GM19035 (cell line): ENCODE measurements around the gene CEMIP2.
"Not testable (repeated sequence)": the region's sequence is repeated elsewhere in the genome, so short reads cannot be mapped to it uniquely, and the experiment has no call there.

ENCODE experiments used
- ATAC-seq: cut with Tn5 transposase; IDR thresholded peaks from one replicate; pipeline ENCODE4 v1.9.1; 2021; ENCODE audit not compliant: unreplicated experiment

Gene CEMIP2

GRCh38 chr9:71710856-71711255, 57.5 kb downstream of the CEMIP2 start:
- no peak for ATAC-seq

GRCh38 chr9:71710201-71710600, 58.1 kb downstream of the CEMIP2 start:
- ATAC-seq: no peak

- ATAC-seq: no peak
These were observed 58.9 kb downstream of the CEMIP2 start for GRCh38 chr9:71709384-71709783.

GRCh38 chr9:71706176-71706575, 62.1 kb downstream of the CEMIP2 start:
- no peak for ATAC-seq

GRCh38 chr9:71704796-71705195, 63.5 kb downstream of the CEMIP2 start:
- no peak for ATAC-seq

GRCh38 chr9:71703172-71703872, 65.0 kb downstream of the CEMIP2 start:
- ATAC-seq: no peak

- ATAC-seq: no peak
These were observed 70.4 kb downstream of the CEMIP2 start for GRCh38 chr9:71697882-71698281.

- ATAC-seq: no peak
These were observed 74.0 kb downstream of the CEMIP2 start for GRCh38 chr9:71694332-71694731.

GRCh38 chr9:71693607-71694006, 74.7 kb downstream of the CEMIP2 start:
- ATAC-seq: no peak

- ATAC-seq: no peak
These were observed 76.0 kb downstream of the CEMIP2 start for GRCh38 chr9:71692337-71692736.

- ATAC-seq: not testable (repeated sequence)
These were observed 76.7 kb downstream of the CEMIP2 start for GRCh38 chr9:71691576-71691975.

- ATAC-seq: no peak
These were observed 77.5 kb downstream of the CEMIP2 start for GRCh38 chr9:71690689-71691435.

GRCh38 chr9:71690063-71690688, 78.1 kb downstream of the CEMIP2 start:
- ATAC-seq: no peak

- ATAC-seq: no peak
These were observed 80.6 kb downstream of the CEMIP2 start for GRCh38 chr9:71687676-71688075.

GRCh38 chr9:71685988-71686387, 82.3 kb downstream of the CEMIP2 start:
- ATAC-seq: no peak

GRCh38 chr9:71685394-71685793, 82.9 kb downstream of the CEMIP2 start:
- no peak for ATAC-seq

GRCh38 chr9:71684566-71684965, 83.7 kb downstream of the CEMIP2 start:
- no peak for ATAC-seq

GRCh38 chr9:71683598-71684235, 84.6 kb downstream of the CEMIP2 start:
- ATAC-seq: no peak

- ATAC-seq: no peak
These were observed 86.5 kb downstream of the CEMIP2 start for GRCh38 chr9:71681708-71682272.

- ATAC-seq: no peak
These were observed 87.1 kb downstream of the CEMIP2 start for GRCh38 chr9:71681104-71681707.
